ENCODE results near the gene CLEC4F.

Gene CLEC4F

GRCh38 chr2:70834106-70834505 is 13.7 kb upstream of the CLEC4F start:
- TF ChIP-seq CTCF (IDR thresholded peaks at IDR 0.05; ENCODE audit: low read depth, low read length): no peak
- no peak for DNase-seq
- Histone ChIP-seq H3K4me3 (ENCODE audit: low read depth, low read length) (no peak overlapping the region), H3K27me3 (no peaks in the 10 kb centered on the region), H3K36me3 (no peaks in the 10 kb centered on the region), H3K9me3 (no peaks in the 10 kb centered on the region), H3K4me1 (no peaks in the 10 kb centered on the region)

GRCh38 chr2:70833246-70833645 is 12.8 kb upstream of the CLEC4F start:
- no peaks in the 10 kb centered on the region for H3K27me3 ChIP-seq
- no peak for DNase-seq
- no peak for TF ChIP-seq CTCF (IDR thresholded peaks at IDR 0.05; ENCODE audit: low read depth, low read length)

GRCh38 chr2:70832386-70832785 is 12.0 kb upstream of the CLEC4F start:
- DNase-seq: no peak
- Histone ChIP-seq H3K4me3 (ENCODE audit: low read depth, low read length) (no peak overlapping the region), H3K27me3 (no peaks in the 10 kb centered on the region), H3K9me3 (no peaks in the 10 kb centered on the region), H3K36me3 (no peaks in the 10 kb centered on the region), H3K4me1 (no peaks in the 10 kb centered on the region)
- no peak for TF ChIP-seq CTCF (IDR thresholded peaks at IDR 0.05; ENCODE audit: low read depth, low read length)

More at GRCh38 chr2:70833246-70833645, 12.8 kb upstream of the CLEC4F start:
- no peaks in the 10 kb centered on the region for H3K9me3 ChIP-seq
- no peak overlapping the region for H3K4me3 ChIP-seq (ENCODE audit: low read depth, low read length)
- H3K4me1 ChIP-seq: no peaks in the 10 kb centered on the region
- no peaks in the 10 kb centered on the region for H3K36me3 ChIP-seq

- Histone ChIP-seq H3K27me3 (no peaks in the 10 kb centered on the region), H3K9me3 (no peaks in the 10 kb centered on the region), H3K4me1 (no peaks in the 10 kb centered on the region), H3K4me3 (ENCODE audit: low read depth, low read length) (no peak overlapping the region), H3K36me3 (no peaks in the 10 kb centered on the region)
- TF ChIP-seq CTCF (IDR thresholded peaks at IDR 0.05; ENCODE audit: low read depth, low read length): no peak
- DNase-seq: no peak
These were observed 11.5 kb upstream of the CLEC4F start for GRCh38 chr2:70831861-70832260.

GRCh38 chr2:70830366-70830765 is 10.0 kb upstream of the CLEC4F start:
- H3K4me1 ChIP-seq: no peaks in the 10 kb centered on the region
- no peaks in the 10 kb centered on the region for H3K9me3 ChIP-seq
- no peaks in the 10 kb centered on the region for H3K36me3 ChIP-seq
- no peaks in the 10 kb centered on the region for H3K27me3 ChIP-seq
- no peak for TF ChIP-seq CTCF (IDR thresholded peaks at IDR 0.05; ENCODE audit: low read depth, low read length)
- H3K4me3 ChIP-seq (ENCODE audit: low read depth, low read length): no peak overlapping the region
- DNase-seq: no peak

- Histone ChIP-seq H3K27me3 (no peaks in the 10 kb centered on the region), H3K4me1 (no peaks in the 10 kb centered on the region), H3K4me3 (ENCODE audit: low read depth, low read length) (no peak overlapping the region), H3K9me3 (no peaks in the 10 kb centered on the region), H3K36me3 (no peaks in the 10 kb centered on the region)
- TF ChIP-seq CTCF (IDR thresholded peaks at IDR 0.05; ENCODE audit: low read depth, low read length): no peak
- no peak for DNase-seq
These were observed 9.5 kb upstream of the CLEC4F start for GRCh38 chr2:70829916-70830315.

Data from BE2C (cell line).